ENCODE data around the gene NLRP6.
"Not testable (repeated sequence)": the region's sequence is repeated elsewhere in the genome, so short reads cannot be mapped to it uniquely, and the experiment has no call there.

Gene NLRP6

DNA sequence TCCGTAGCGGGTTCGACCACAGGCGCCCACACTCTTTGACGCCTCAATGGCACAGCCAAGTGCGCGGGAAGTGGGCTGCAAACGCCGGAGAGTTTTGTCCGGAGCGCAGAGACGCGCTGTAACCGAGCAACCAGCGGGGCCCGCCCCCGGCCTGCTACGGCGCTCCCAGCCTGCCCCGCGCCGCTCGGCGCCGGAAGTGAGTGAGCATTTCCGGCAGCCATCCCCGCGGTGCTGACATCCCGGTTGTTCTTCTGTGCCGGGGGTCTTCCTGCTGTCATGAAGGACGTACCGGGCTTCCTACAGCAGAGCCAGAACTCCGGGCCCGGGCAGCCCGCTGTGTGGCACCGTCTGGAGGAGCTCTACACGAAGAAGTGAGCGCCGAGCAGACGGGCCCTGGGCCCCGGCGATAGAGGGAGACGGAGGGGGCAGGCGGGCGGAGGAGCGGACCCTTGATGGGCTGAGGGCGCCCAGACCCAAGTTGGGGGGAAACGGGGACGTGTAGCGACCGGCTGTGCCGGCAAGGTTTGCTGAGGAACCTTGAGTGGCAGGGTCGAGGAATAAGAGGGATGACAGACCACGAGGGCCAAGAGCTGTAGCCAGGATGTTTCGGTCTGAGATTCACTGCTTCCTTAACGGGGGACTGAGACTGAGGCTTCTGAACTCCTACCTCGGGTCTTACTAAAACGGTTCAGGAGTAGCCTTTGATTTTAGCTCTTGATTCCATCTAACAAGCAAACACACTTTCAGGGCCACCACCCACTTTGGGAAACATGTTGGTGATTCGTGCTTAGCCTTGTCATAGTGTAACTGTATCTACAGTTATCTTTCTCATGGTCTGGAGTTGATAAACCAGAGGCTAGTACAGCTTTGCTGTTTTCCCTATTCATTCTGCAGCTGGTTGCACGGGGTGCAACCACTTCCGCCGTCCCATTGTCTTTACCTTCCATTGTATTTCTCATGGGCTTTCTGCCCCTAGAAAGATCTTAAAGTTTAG lies 41.1 kb upstream of the NLRP6 start, which contains the start of gene PSMD13:
TSS of gene PSMD13 (plus strand) at position 203 of the 994 bp plus-strand sequence. CDS start at position 277, 74 bp downstream.
- TF ChIP-seq CTCF (conservative IDR thresholded peaks at IDR 0.05; ENCODE audit: low read depth, low read length) = no peak
- H3K4me3 ChIP-seq (ENCODE audit: low read length) = peak within 1 kb of the TSS; percentile 95
- peak; percentile 30 for DNase-seq (ENCODE audit: low read depth)

DNA sequence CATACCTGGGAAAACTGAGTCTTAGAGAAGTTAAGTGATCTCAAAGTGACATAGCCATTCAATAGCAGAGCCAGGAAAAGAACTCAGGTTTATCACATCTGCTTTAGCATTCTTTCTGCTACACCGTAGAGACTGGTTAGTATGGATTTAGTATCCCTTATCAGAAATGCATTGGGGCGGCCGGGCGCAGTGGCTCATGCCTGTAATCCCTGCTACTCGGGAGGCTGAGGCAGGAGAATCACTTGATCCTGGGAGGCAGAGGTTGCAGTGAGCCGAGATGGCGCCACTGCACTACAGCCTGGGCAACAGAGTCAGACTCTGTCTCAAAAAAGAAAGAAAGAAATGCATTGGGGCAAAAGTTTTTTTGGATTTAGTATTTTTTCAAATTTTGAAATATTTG lies 39.9 kb upstream of the NLRP6 start:
- peak overlapping the region; percentile 95 for H3K4me3 ChIP-seq (ENCODE audit: low read length)
- not testable (repeated sequence) for DNase-seq (ENCODE audit: low read depth)

- no peak for TF ChIP-seq CTCF (conservative IDR thresholded peaks at IDR 0.05; ENCODE audit: low read depth, low read length)
- no peak for DNase-seq (ENCODE audit: low read depth)
- no peak overlapping the region for H3K4me3 ChIP-seq (ENCODE audit: low read length)
Observed at GRCh38 chr11:240315-240714, 37.9 kb upstream of the NLRP6 start.

DNA sequence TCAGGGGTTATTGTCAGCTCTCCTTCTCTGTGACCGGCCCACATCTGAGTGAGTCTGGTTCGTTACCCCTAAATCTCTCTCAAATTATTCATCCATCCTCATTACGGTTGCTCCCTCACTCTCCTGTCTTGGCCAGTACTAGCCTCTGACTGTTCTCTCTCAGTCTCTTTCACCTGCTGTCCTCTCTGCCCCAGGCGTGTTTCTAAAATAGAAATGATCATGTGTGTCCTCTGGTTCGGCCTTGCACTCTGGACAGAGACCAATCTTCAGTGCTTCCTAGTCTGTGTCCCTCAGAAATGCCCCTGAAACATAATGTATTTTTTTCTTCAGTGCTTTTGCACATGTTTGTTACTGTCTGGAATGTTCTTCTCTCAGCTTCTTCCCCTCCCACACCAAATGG lies 36.6 kb upstream of the NLRP6 start:
- no peak overlapping the region for H3K4me3 ChIP-seq (ENCODE audit: low read length)
- TF ChIP-seq CTCF (conservative IDR thresholded peaks at IDR 0.05; ENCODE audit: low read depth, low read length) = no peak

DNA sequence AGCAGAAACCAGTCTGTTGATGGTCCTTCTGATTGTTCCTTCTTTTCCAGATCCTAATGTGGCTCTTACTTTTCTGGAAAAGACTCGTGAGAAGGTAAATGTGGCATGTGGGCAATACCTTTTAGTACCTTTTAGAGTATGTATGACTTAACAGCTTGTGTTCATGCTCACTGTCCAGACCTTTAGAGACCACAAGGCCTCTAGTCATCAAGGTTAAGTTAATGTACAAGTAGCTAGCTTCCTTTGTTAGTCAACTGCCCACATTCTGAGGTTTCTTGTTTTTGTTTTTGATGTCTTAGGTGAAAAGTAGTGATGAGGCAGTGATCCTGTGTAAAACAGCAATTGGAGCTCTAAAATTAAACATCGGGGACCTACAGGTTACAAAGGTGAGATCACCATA lies 33.8 kb upstream of the NLRP6 start:
- TF ChIP-seq CTCF (conservative IDR thresholded peaks at IDR 0.05; ENCODE audit: low read depth, low read length) = no peak
- H3K4me3 ChIP-seq (ENCODE audit: low read length) = no peak overlapping the region
- no peak for DNase-seq (ENCODE audit: low read depth)

More for the DNA sequence above, 36.6 kb upstream of the NLRP6 start:
- no peak for DNase-seq (ENCODE audit: low read depth)

- TF ChIP-seq CTCF (conservative IDR thresholded peaks at IDR 0.05; ENCODE audit: low read depth, low read length) = no peak
- no peak overlapping the region for H3K4me3 ChIP-seq (ENCODE audit: low read length)
- DNase-seq (ENCODE audit: low read depth) = no peak
Observed at GRCh38 chr11:249062-249461, 29.1 kb upstream of the NLRP6 start.

DNA sequence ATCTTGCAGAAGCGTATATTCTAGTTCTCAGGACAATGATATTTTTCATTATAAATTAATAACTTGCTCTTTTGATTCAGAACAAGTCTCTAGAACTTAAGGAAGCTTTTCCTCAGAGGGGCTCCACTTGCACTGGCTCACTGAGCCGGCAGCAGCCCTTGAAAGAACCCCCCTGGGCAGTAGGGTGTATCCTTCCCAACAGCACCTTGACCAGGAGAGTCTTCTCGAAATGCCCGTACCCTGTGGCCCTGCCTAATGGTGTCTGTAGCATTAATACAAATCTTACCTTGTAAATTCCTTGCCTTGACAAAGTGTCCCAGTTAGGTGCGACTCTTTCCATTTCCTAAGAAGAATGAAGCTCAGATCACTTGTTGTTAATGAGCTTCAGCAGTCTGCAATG lies 27.9 kb upstream of the NLRP6 start:
- TF ChIP-seq CTCF (conservative IDR thresholded peaks at IDR 0.05; ENCODE audit: low read depth, low read length) = no peak
- no peak overlapping the region for H3K4me3 ChIP-seq (ENCODE audit: low read length)
- DNase-seq (ENCODE audit: low read depth) = no peak

All from retinal pigment epithelial cell (primary cell).